Muscle of back (tissue), 11 donors: Measurements from ENCODE around the gene LRFN3. TPM values are rescaled to one million over a fixed set of nuclear protein-coding genes. Genes with fewer than 3 reads are reported as not detected.
"Not testable (repeated sequence)": the region's sequence is repeated elsewhere in the genome, so short reads cannot be mapped to it uniquely, and the experiment has no call there.

ENCODE experiments used
- DNase-seq, 3 donors: peaks; one replicate each; pipeline versions ENCODE4 v3.0.0 to v3.0.0-alpha.2; 2013
- polyA plus RNA-seq, 10 donors: library from polyadenylated mRNA; unstranded; fragments of 120-200 nt; gene quantifications; one replicate each; pipeline ENCODE4 v1.2.1, GENCODE V29; 2013; ENCODE audit not compliant: insufficient read length in 10 of 10

The LRFN3 gene
- polyA plus RNA-seq, 10 donors = 4.4 to 13.1 (median 7.6) TPM

GRCh38 chr19:35904311-35905068 is 31.7 kb upstream of the LRFN3 start:
- DNase-seq = no peak

GRCh38 chr19:35905178-35905727 is 30.9 kb upstream of the LRFN3 start:
- DNase-seq = no peak

GRCh38 chr19:35907377-35907745 is 28.8 kb upstream of the LRFN3 start:
- no peak for DNase-seq

- DNase-seq = peak in 1 of 3 donors; percentile 32
These were observed 28.1 kb upstream of the LRFN3 start, which contains the start of gene TYROBP for GRCh38 chr19:35908010-35908441. Gene TYROBP (minus strand): TSS chr19:35908295. CDS start chr19:35908228, 67 bp downstream.

GRCh38 chr19:35908973-35909683 is 27.0 kb upstream of the LRFN3 start:
- DNase-seq = peak in 2 of 3 donors; percentile 56 to 69

GRCh38 chr19:35909684-35910035 is 26.5 kb upstream of the LRFN3 start:
- DNase-seq = no peak

- not testable (repeated sequence) for DNase-seq
These were observed 25.8 kb upstream of the LRFN3 start for GRCh38 chr19:35910355-35910754.

- DNase-seq = no peak
These were observed 25.0 kb upstream of the LRFN3 start for GRCh38 chr19:35911173-35911572.

- no peak for DNase-seq
These were observed 24.4 kb upstream of the LRFN3 start for GRCh38 chr19:35911790-35912189.

- no peak for DNase-seq
These were observed 22.6 kb upstream of the LRFN3 start for GRCh38 chr19:35913589-35913988.

- no peak for DNase-seq
These were observed 20.7 kb upstream of the LRFN3 start for GRCh38 chr19:35915443-35915842.

- no peak for DNase-seq
These were observed 16.9 kb upstream of the LRFN3 start for GRCh38 chr19:35919306-35919705.

- no peak for DNase-seq
These were observed 15.2 kb upstream of the LRFN3 start for GRCh38 chr19:35921012-35921411.

- no peak for DNase-seq
These were observed 10.7 kb upstream of the LRFN3 start for GRCh38 chr19:35925501-35925900.

- no peak for DNase-seq
These were observed 7.7 kb upstream of the LRFN3 start for GRCh38 chr19:35928507-35928906.

GRCh38 chr19:35929876-35930275 is 6.3 kb upstream of the LRFN3 start:
- DNase-seq = no peak

GRCh38 chr19:35931161-35931873 is 4.9 kb upstream of the LRFN3 start:
- DNase-seq = peak; percentile 100

GRCh38 chr19:35931874-35932202 is 4.3 kb upstream of the LRFN3 start:
- DNase-seq = no peak

- no peak for DNase-seq
These were observed 3.8 kb upstream of the LRFN3 start for GRCh38 chr19:35932291-35932936.

GRCh38 chr19:35936738-35937268 is 629 bp downstream of the LRFN3 start:
- DNase-seq = no peak
